Esophagus squamous epithelium (tissue), 5 donors: Measurements from ENCODE around the gene RGS6. TPM values are rescaled to one million over a fixed set of nuclear protein-coding genes. Genes with fewer than 3 reads are reported as not detected.

Experiments
- DNase-seq: peaks from one replicate; lab custom pipeline; 2025; lab: John Stamatoyannopoulos, UW
- H3K27ac ChIP-seq, 4 donors: fragments of 200-600 bp; sonication (generic); one replicate each; pipeline ENCODE4 v1.5.1; 2016 to 2019; ENCODE audit warnings: mild to moderate bottlenecking in 1 of 4
- H3K27me3 ChIP-seq, 4 donors: fragments of 200-600 bp; sonication (generic); 1 replicate in 3 of 4; 2 replicates in 1 of 4; pipeline versions ENCODE4 v1.5.1 to v1.6.0; 2017 to 2021; ENCODE audit warnings: antibody characterized with exemption in 1 of 4
- H3K36me3 ChIP-seq, 3 donors: fragments of 200-600 bp; sonication (generic); one replicate each; pipeline ENCODE4 v1.5.1; 2016 to 2019
- H3K4me1 ChIP-seq, 3 donors: fragments of 200-600 bp; sonication (generic); one replicate each; pipeline ENCODE4 v1.5.1; 2017 to 2019
- H3K4me3 ChIP-seq, 4 donors: fragments of 200-600 bp; sonication (generic); 1 replicate in 3 of 4; 2 replicates in 1 of 4; pipeline ENCODE4 v1.5.1; 2016 to 2019; ENCODE audit warnings: mild to moderate bottlenecking in 2 of 4, moderate library complexity in 1 of 4
- H3K9me3 ChIP-seq, 3 donors: fragments of 200-600 bp; sonication (generic); one replicate each; pipeline ENCODE4 v1.5.1; 2016 to 2019
- CTCF ChIP-seq, 6 experiments: fragments of 450-650 bp in 4 of 6; fragments of 200-600 bp in 2 of 6; sonication (generic) in 2 of 6; IDR thresholded peaks; one replicate each; pipeline ENCODE4 v1.5.1; 2016 to 2019; ENCODE audit warnings: antibody characterized with exemption in 6 of 6, mild to moderate bottlenecking in 4 of 6, moderate library complexity in 4 of 6
- POLR2A ChIP-seq, 4 donors: fragments of 450-650 bp; IDR thresholded peaks; one replicate each; pipeline ENCODE4 v1.6.1; 2017; ENCODE audit warnings: antibody characterized with exemption in 4 of 4, mild to moderate bottlenecking in 4 of 4, moderate library complexity in 3 of 4
- WGBS, 2 donors: methylation state at CpG; one replicate each; pipeline ENCODE4 v1.1.5; 2018; 5-methylcytosine and 5-hydroxymethylcytosine counted together
- intact Hi-C: fragments of 100-400 bp; cut with DNase I; formaldehyde crosslinking; loops from one replicate; pipeline ENCODE4 v1.15.0; 2022
- total RNA-seq, 4 donors: library from RNA; depleted of rRNA; stranded (reverse); fragments of >200 nt; gene quantifications; one replicate each; pipeline ENCODE4 v1.1.0, GENCODE V29; 2016
- donor health status: DM: yes; HTN: yes; CAD: no.

RGS6 gene
- total RNA-seq, 4 donors from 2014 or later: 0.06 to 0.76 (median 0.66) TPM; not detected in 1

GRCh38 chr14:72120315-72120714 lies 188.1 kb downstream of the RGS6 start:
- TF ChIP-seq POLR2A (IDR thresholded peaks at IDR 0.05) (no peak), CTCF (IDR thresholded peaks at IDR 0.05) (no peak)
- no peaks in the 10 kb centered on the region for H3K36me3 ChIP-seq
- 70 to 87% methylated on average over 3 of the region's 3 CpGs for WGBS, 2 donors
- H3K27me3 ChIP-seq: no peaks in the 10 kb centered on the region
- no peak for DNase-seq
- H3K27ac ChIP-seq: no peak overlapping the region
- H3K9me3 ChIP-seq: no peaks in the 10 kb centered on the region
- no peak overlapping the region for H3K4me3 ChIP-seq
- intact Hi-C loops: no loop called here
- H3K4me1 ChIP-seq: no peaks in the 10 kb centered on the region

GRCh38 chr14:72123755-72124154 lies 191.5 kb downstream of the RGS6 start:
- H3K27me3 ChIP-seq: no peaks in the 10 kb centered on the region
- DNase-seq: no peak
- no peaks in the 10 kb centered on the region for H3K4me1 ChIP-seq
- H3K27ac ChIP-seq: no peak overlapping the region
- no peak overlapping the region for H3K4me3 ChIP-seq
- intact Hi-C loops: no loop called here
- WGBS, 2 donors: 37 to 67% methylated on average over 3 of the region's 3 CpGs
- no peaks in the 10 kb centered on the region for H3K9me3 ChIP-seq
- no peak for TF ChIP-seq POLR2A (IDR thresholded peaks at IDR 0.05)
- no peak for TF ChIP-seq CTCF (IDR thresholded peaks at IDR 0.05)
- H3K36me3 ChIP-seq: no peaks in the 10 kb centered on the region

GRCh38 chr14:72124171-72124570 lies 191.9 kb downstream of the RGS6 start:
- Histone ChIP-seq H3K27me3 (no peaks in the 10 kb centered on the region), H3K4me3 (no peak overlapping the region), H3K36me3 (no peaks in the 10 kb centered on the region), H3K9me3 (no peaks in the 10 kb centered on the region), H3K4me1 (no peaks in the 10 kb centered on the region), H3K27ac (no peak overlapping the region)
- no peak for DNase-seq
- 36 to 65% methylated on average over 4 of the region's 4 CpGs for whole genome bisulfite sequencing, 2 donors
- intact Hi-C loops: no loop called here
- TF ChIP-seq POLR2A (IDR thresholded peaks at IDR 0.05) (no peak), CTCF (IDR thresholded peaks at IDR 0.05) (no peak)

- intact Hi-C loops: no loop called here
- Histone ChIP-seq H3K27me3 (no peaks in the 10 kb centered on the region), H3K9me3 (no peaks in the 10 kb centered on the region), H3K27ac (no peak overlapping the region), H3K36me3 (no peaks in the 10 kb centered on the region), H3K4me1 (no peaks in the 10 kb centered on the region), H3K4me3 (no peak overlapping the region)
- 92 to 100% methylated on average over 1 of the region's 1 CpG for WGBS, 2 donors
- DNase-seq: no peak
- TF ChIP-seq POLR2A (IDR thresholded peaks at IDR 0.05) (no peak), CTCF (IDR thresholded peaks at IDR 0.05) (no peak)
Measured at GRCh38 chr14:72126091-72126490, 193.9 kb downstream of the RGS6 start.

GRCh38 chr14:72126561-72126960 lies 194.3 kb downstream of the RGS6 start:
- Histone ChIP-seq H3K4me1 (no peaks in the 10 kb centered on the region), H3K36me3 (no peaks in the 10 kb centered on the region), H3K27me3 (no peaks in the 10 kb centered on the region), H3K27ac (no peak overlapping the region), H3K4me3 (no peak overlapping the region), H3K9me3 (no peaks in the 10 kb centered on the region)
- intact Hi-C loops: no loop called here
- TF ChIP-seq CTCF (IDR thresholded peaks at IDR 0.05) (no peak), POLR2A (IDR thresholded peaks at IDR 0.05) (no peak)
- DNase-seq: no peak
- 57 to 62% methylated on average over 2 of the region's 2 CpGs for WGBS, 2 donors
